CD4-positive, alpha-beta T cell (primary cell): ENCODE data around the gene EMSY. TPM values are rescaled to one million over a fixed set of nuclear protein-coding genes. Genes with fewer than 3 reads are reported as not detected.

Source experiments
- ATAC-seq: fragments of 200-7000 bp; cut with Tn5 transposase; one replicate; pipeline ENCODE4 v1.10.0; 2022; ENCODE audit warnings: mild to moderate bottlenecking; ENCODE audit not compliant: poor library complexity
- CTCF ChIA-PET: fragments of 350-600 bp; sonication (Branson Sonifier 250); formaldehyde crosslinking; loops from one replicate; lab custom pipeline; 2021; ENCODE audit warnings: antibody characterized with exemption, inconsistent platforms; lab: Charles Lee
- POLR2A ChIA-PET: fragments of 350-600 bp; sonication (Branson Sonifier 250); formaldehyde crosslinking; loops from one replicate; lab custom pipeline; 2021; ENCODE audit warnings: antibody characterized with exemption, inconsistent platforms; lab: Charles Lee
- DNase-seq, 14 experiments: peaks; one replicate each; pipeline ENCODE4 v3.0.0-alpha.2; 2013 to 2020; ENCODE audit warnings: mixed read lengths in 2 of 14
- H3K27ac ChIP-seq, 2 donors: one replicate each; pipeline versions ENCODE4 v1.5.1 to v1.7.0; 2013; ENCODE audit warnings: low read length in 2 of 2, low read depth in 1 of 2, mild to moderate bottlenecking in 1 of 2
- H3K27me3 ChIP-seq, 2 experiments: 1 replicate in 1 of 2; 2 replicates in 1 of 2; pipeline versions ENCODE4 v1.6.1 to v1.7.0; 2013; ENCODE audit warnings: low read length in 2 of 2, control low read depth in 1 of 2, mild to moderate bottlenecking in 1 of 2, moderate library complexity in 1 of 2; ENCODE audit not compliant: insufficient read depth in 2 of 2, control insufficient read depth in 1 of 2
- H3K36me3 ChIP-seq: one replicate; pipeline ENCODE4 v1.6.1; 2013; ENCODE audit warnings: low read length, control low read depth; ENCODE audit not compliant: insufficient read depth
- H3K4me1 ChIP-seq: one replicate; pipeline ENCODE4 v1.6.1; 2013; ENCODE audit warnings: low read length, control low read depth; ENCODE audit not compliant: insufficient read depth
- H3K4me3 ChIP-seq: one replicate; pipeline ENCODE4 v1.5.1; 2013; ENCODE audit warnings: mild to moderate bottlenecking, low read length, moderate library complexity
- H3K9me3 ChIP-seq, 2 experiments: 1 replicate in 1 of 2; 2 replicates in 1 of 2; pipeline versions ENCODE4 v1.6.1 to v1.7.0; 2013; ENCODE audit warnings: low read length in 2 of 2, mild to moderate bottlenecking in 2 of 2, control low read depth in 1 of 2, moderate library complexity in 1 of 2; ENCODE audit not compliant: control insufficient read depth in 1 of 2, insufficient read depth in 1 of 2
- H3K27ac Mint-ChIP-seq: one replicate; pipeline ENCODE4 v1.8.0; 2020; ENCODE audit warnings: mixed read lengths
- H3K27me3 Mint-ChIP-seq: one replicate; pipeline ENCODE4 v1.8.0; 2021; ENCODE audit warnings: mixed read lengths
- H3K36me3 Mint-ChIP-seq: one replicate; pipeline ENCODE4 v1.8.0; 2021; ENCODE audit warnings: low read depth, mixed read lengths
- H3K4me1 Mint-ChIP-seq: one replicate; pipeline ENCODE4 v1.8.0; 2021; ENCODE audit warnings: low read depth, mixed read lengths
- H3K4me3 Mint-ChIP-seq: one replicate; pipeline ENCODE4 v1.8.0; 2020; ENCODE audit warnings: mild to moderate bottlenecking, mixed read lengths
- H3K9me3 Mint-ChIP-seq: one replicate; pipeline ENCODE4 v1.8.0; 2020; ENCODE audit warnings: mixed read lengths
- CTCF ChIP-seq: fragments of 200-600 bp; IDR thresholded peaks from one replicate; pipeline ENCODE4 v1.8.0; 2022; ENCODE audit warnings: antibody characterized with exemption, mild to moderate bottlenecking
- intact Hi-C, 2 experiments: fragments of 100-400 bp; cut with DNase I in 1 of 2; cut with micrococcal nuclease in 1 of 2; formaldehyde crosslinking; loops; one replicate each; pipeline versions ENCODE4 v1.15.1 to v1.9.0; 2023 to 2025; cut with DNase I, micrococcal nuclease
- total RNA-seq, 174 experiments: library from RNA in 2 of 174; stranded (reverse) in 2 of 174; gene quantifications; one replicate each; pipeline ENCODE4 v1.2.3 and lab custom pipeline; 2021 to 2026

The EMSY gene
- total RNA-seq, 2 experiments from 2014 or later = 20.9 to 21.8 TPM

- intact Hi-C loops = no loop called here
- H3K36me3 ChIP-seq = peaks cover 62% of the 10 kb centered on the region
- TF ChIP-seq CTCF = no peak
- no peaks in the 10 kb centered on the region for H3K27me3 Mint-ChIP-seq
- DNase-seq (no peak), ATAC-seq (no peak)
- ChIA-PET CTCF (no interaction called here), POLR2A (no interaction called here)
- H3K27me3 ChIP-seq = no peaks in the 10 kb centered on the region
- H3K9me3 ChIP-seq = no peaks in the 10 kb centered on the region
- no peaks in the 10 kb centered on the region for H3K4me1 ChIP-seq
- no peak overlapping the region for H3K27ac ChIP-seq
- H3K4me3 Mint-ChIP-seq = no peak overlapping the region
- peaks cover 90% of the 10 kb centered on the region for H3K36me3 Mint-ChIP-seq
- H3K4me1 Mint-ChIP-seq = peaks cover 17% of the 10 kb centered on the region
- no peak overlapping the region for H3K27ac Mint-ChIP-seq
- H3K4me3 ChIP-seq = no peak overlapping the region
- H3K9me3 Mint-ChIP-seq = no peaks in the 10 kb centered on the region
Observed at GRCh38 chr11:76471382-76471781, 26.6 kb downstream of the EMSY start.

GRCh38 chr11:76480241-76480640, 35.4 kb downstream of the EMSY start:
- Mint-ChIP-seq H3K4me1 (peaks cover 24% of the 10 kb centered on the region), H3K27ac (no peak overlapping the region), H3K9me3 (no peaks in the 10 kb centered on the region), H3K36me3 (peaks cover 66% of the 10 kb centered on the region), H3K4me3 (no peak overlapping the region), H3K27me3 (no peaks in the 10 kb centered on the region)
- H3K27me3 ChIP-seq = no peaks in the 10 kb centered on the region
- no peak overlapping the region for H3K4me3 ChIP-seq
- ChIA-PET POLR2A (no interaction called here), CTCF (no interaction called here)
- peaks cover 0 to 11% of the 10 kb centered on the region in 2 experiments for H3K9me3 ChIP-seq
- no peak for ATAC-seq
- DNase-seq = no peak
- H3K27ac ChIP-seq = no peak overlapping the region
- H3K4me1 ChIP-seq = no peaks in the 10 kb centered on the region
- TF ChIP-seq CTCF = no peak
- H3K36me3 ChIP-seq = peaks cover 28% of the 10 kb centered on the region
- intact Hi-C loops = no loop called here

- Histone ChIP-seq H3K27me3 (no peaks in the 10 kb centered on the region), H3K9me3 (no peaks in the 10 kb centered on the region), H3K4me1 (peaks cover 6% of the 10 kb centered on the region), H3K4me3 (no peak overlapping the region), H3K36me3 (peaks cover 20% of the 10 kb centered on the region), H3K27ac (no peak overlapping the region)
- POLR2A ChIA-PET = no interaction called here
- H3K36me3 Mint-ChIP-seq = peaks cover 47% of the 10 kb centered on the region
- H3K4me3 Mint-ChIP-seq = no peak overlapping the region
- H3K27me3 Mint-ChIP-seq = no peaks in the 10 kb centered on the region
- H3K9me3 Mint-ChIP-seq = no peaks in the 10 kb centered on the region
- H3K27ac Mint-ChIP-seq = no peak overlapping the region
- H3K4me1 Mint-ChIP-seq = peaks cover under 1% of the 10 kb centered on the region
- DNase-seq = no peak
- CTCF ChIA-PET = interaction anchor here (1.0 to 2.2 kb wide), 2 partner anchors 9 to 21 kb away, joined by 3 to 5 read pairs; no protein-coding TSS in a partner anchor
- ATAC-seq = no peak
- no peak for TF ChIP-seq CTCF
- intact Hi-C loops = no loop called here
Observed at GRCh38 chr11:76491644-76492043, 46.8 kb downstream of the EMSY start.
